Activated CD8-positive, alpha-beta memory T cell treated with anti-CD3 and anti-CD28 coated beads for 36 hours (primary cell): ENCODE data around the gene PLCB1. TPM values are rescaled to one million over a fixed set of nuclear protein-coding genes. Genes with fewer than 3 reads are reported as not detected.

Source experiments
- CTCF ChIA-PET: fragments of 350-600 bp; sonication (Branson Sonifier 250); formaldehyde crosslinking; loops from one replicate; lab custom pipeline; 2021; ENCODE audit warnings: antibody characterized with exemption; lab: Charles Lee
- POLR2A ChIA-PET: fragments of 350-600 bp; sonication (Branson Sonifier 250); formaldehyde crosslinking; loops from one replicate; lab custom pipeline; 2021; ENCODE audit warnings: antibody characterized with exemption; lab: Charles Lee
- total RNA-seq, 2 experiments: library from RNA; stranded (reverse); gene quantifications; one replicate each; pipeline ENCODE4 v1.2.3, GENCODE V29; 2021

The PLCB1 gene
- total RNA-seq, 2 experiments from 2014 or later: 9.8 to 12.8 TPM

DNA sequence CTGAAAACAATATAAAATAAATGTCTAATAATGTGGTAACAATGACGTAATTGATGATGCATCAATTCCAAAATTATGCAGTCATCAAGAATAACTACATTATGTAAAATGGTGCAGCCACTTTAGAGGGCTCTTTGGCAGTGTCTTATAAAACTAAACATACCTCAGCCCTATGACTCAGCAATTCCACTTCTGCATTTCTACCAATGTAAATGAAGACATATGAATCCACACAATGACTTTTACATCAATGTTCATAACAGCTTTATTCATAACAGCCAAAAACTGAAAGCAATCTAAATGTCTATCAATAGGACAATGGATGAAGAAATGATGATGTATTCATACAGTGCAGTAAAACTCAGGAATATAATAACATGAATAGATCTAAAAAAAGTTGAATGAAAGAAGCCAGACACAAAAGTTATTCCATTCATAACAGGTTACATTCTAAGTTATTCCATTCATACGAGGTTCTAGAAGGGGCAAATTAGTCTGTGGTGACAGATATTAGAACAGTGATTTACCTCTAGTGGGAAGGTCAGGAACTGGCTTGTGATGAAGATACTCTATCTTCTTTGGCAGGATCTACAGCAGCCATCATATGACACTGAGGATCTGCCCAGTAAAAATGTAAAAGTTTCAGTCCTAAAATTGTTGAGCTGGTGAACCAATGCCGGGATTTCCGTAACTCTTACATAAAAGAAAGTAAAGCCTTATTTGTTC is 396.1 kb downstream of the PLCB1 start:
- POLR2A ChIA-PET: no interaction called here
- CTCF ChIA-PET: no interaction called here

- ChIA-PET POLR2A (no interaction called here), CTCF (no interaction called here)
Measured at GRCh38 chr20:8530022-8530421, 398.0 kb downstream of the PLCB1 start.

DNA sequence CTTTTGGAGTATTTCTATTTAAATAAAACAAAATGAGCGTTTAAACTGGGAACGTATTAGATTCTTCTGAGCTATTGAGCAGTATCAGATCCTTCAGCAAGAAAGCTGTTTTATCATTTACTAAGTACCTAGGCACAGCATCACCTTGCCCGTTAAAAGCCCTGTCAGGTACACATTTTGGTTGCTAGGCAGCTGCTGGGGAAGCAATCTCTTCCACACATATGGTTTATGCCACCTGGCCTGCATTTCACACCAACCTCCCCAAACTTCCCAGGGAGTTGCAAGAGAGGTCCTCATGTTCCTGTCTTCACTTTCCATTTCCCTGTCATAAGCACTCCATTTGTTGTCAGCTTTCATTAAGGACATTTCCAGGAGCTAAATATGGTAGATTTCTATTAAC is 400.1 kb downstream of the PLCB1 start:
- POLR2A ChIA-PET: no interaction called here
- CTCF ChIA-PET: no interaction called here

DNA sequence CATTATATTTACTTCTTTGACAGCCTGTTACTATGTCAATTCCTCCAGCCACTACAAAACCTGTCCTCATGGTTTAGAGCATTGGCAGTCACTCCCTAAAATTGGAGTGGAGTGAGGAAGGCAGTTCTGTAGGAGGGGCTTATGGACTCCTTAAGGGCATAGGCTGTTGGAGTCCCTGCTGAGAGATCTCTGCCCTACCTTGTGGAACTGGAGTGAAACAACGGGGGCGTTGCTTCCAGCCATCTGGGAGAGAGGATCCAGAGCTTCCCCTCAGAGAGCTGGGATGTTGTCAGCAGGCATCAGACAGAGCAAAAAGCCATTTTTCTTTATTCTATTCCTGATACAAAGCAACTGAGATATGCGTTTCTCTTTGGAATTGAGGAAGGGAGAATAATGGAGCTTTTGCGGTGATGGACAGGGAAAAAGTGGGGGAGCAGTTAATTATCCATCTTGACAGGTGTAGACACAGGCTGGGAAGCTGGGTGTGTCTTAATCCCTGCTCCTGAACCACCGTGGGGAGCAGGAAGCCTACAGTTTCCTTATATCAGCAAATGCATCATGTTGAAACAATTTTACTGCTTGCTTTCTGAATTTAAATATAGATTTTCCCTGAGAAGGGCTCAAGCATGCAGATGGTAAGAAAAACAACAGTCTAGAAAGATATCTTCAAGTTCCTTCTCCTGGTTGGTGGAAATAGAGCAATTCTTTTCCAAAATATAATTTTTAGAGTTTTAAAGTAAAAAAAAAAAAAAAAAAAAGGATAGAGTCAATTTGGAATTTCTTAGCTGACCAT is 402.5 kb downstream of the PLCB1 start:
- CTCF ChIA-PET: interaction anchor here (0.6 kb wide), 1 partner anchor 122 kb away, joined by 3 read pairs; no protein-coding TSS in a partner anchor
- POLR2A ChIA-PET: no interaction called here

GRCh38 chr20:8535403-8536261 is 403.6 kb downstream of the PLCB1 start:
- POLR2A ChIA-PET: no interaction called here
- CTCF ChIA-PET: no interaction called here

- POLR2A ChIA-PET: no interaction called here
- CTCF ChIA-PET: no interaction called here
Measured at GRCh38 chr20:8536262-8536618, 404.2 kb downstream of the PLCB1 start.

DNA sequence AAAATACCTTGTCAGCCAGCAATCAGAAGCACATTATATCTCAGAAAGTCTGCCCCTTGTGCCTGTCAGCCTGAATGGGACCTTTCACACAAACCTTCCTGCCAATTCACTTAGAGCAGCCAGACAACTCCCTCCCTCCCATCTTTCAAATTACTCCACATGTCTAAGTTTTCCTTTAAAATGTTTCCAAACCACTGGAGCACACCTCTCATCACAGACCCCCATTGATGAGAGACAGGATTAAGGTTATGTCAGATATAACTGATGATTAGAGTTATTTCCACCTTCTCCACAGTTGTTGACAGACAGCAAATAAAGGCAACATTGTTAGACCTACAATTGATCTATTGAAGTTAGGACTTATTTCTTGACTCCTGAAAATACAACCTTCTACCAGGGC is 408.4 kb downstream of the PLCB1 start:
- ChIA-PET POLR2A (no interaction called here), CTCF (no interaction called here)

- ChIA-PET CTCF (no interaction called here), POLR2A (no interaction called here)
Measured at GRCh38 chr20:8542110-8542486, 410.0 kb downstream of the PLCB1 start.

DNA sequence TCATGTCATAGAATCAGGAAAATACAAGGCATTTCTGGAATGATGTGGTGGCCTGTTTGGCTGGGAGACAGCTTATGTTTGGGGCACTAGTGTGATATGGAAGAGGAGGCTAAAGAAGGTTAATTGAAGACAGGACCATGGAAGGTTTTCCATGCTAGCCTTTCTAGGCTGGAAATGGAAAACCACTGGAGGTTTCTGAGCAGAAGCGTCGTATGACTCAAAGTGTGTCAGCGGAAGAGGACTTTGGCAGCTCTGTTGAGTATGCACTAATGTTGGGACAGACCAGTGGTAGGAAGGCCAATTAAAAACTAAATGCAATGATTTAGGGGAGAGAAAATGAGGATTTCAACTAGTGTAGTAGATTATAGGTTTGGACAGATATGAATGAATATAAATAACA is 413.1 kb downstream of the PLCB1 start:
- ChIA-PET POLR2A (no interaction called here), CTCF (no interaction called here)

DNA sequence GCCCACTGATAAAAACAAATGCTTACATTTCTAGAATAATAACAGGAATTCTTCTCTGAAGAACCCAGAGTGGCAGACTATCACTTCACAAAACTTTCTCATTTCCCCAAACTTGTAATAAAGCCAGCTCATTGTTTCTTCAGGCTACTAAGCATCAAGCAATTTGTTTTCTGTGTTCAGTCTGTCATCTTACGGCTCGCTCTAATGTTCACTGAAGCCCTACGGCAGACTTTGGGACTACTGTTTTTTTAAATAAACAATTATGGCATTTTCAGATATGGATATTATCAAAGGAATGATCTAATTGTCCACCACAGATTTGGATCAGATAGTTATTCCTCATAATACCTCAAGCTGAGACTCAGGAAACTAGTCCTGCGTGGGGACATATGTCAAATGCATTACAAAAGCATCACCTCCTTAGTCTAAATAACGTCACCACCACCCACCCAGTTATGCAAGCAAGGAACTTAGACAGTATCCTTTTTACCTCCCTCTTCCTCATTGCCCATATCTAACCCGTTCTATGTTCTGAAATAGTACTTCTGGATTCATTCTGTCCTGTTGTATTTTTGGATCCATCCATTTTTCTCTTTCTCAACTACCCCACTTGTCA is 415.1 kb downstream of the PLCB1 start:
- POLR2A ChIA-PET: no interaction called here
- CTCF ChIA-PET: no interaction called here

DNA sequence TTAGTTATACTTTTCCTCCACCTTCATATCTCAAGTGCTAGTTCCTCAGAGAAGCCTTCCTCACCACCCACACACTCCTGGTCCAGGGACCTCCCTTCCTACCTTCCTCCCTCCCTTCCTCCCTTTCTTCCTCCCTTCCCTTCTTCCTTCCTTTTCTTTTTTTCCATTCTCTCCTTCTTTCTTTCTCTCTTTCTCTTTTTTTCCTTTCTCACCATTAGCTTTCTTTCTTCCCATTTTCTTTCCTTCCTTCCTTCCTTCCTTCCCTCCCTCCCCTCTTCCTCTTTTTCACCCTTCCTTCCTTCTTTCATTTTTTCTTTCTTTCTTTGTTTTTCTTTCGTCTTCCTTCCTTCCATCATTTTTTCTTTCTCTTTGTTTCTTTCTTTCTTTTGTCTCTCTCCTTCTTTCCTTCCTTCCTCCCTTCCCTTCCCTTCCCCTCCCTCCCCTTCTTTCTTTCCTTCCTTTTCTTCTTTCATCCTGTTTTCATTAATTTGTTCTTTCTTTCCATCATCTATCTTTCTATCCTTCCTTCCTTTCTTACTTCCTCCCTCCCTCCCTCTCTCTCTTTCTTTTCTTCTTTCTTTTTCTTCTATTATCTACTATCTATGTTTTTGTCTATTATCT is 416.0 kb downstream of the PLCB1 start:
- ChIA-PET POLR2A (no interaction called here), CTCF (no interaction called here)

- POLR2A ChIA-PET: no interaction called here
- CTCF ChIA-PET: no interaction called here
Measured at GRCh38 chr20:8549192-8549591, 417.1 kb downstream of the PLCB1 start.

GRCh38 chr20:8557711-8558110 is 425.6 kb downstream of the PLCB1 start:
- CTCF ChIA-PET: no interaction called here
- POLR2A ChIA-PET: no interaction called here

DNA sequence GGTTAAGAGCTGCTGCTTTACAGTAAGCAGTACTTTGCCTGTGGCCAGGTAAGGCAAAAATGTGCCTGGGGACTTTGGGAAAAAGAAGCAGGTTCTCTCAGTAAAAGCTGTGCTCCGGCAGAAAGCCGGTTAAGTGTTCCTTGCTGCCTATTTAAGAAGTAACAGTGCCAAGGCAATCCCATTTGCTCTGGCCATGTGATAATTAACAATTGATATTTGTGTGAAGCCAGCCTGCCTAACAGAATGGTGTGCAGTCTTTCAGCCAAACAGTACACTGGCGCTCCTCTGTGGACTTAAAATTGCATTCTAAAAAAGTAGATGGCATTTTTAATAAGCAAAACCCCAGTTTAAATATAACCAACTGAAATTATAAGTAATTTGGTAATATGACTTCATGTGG is 430.3 kb downstream of the PLCB1 start:
- ChIA-PET CTCF (no interaction called here), POLR2A (no interaction called here)

DNA sequence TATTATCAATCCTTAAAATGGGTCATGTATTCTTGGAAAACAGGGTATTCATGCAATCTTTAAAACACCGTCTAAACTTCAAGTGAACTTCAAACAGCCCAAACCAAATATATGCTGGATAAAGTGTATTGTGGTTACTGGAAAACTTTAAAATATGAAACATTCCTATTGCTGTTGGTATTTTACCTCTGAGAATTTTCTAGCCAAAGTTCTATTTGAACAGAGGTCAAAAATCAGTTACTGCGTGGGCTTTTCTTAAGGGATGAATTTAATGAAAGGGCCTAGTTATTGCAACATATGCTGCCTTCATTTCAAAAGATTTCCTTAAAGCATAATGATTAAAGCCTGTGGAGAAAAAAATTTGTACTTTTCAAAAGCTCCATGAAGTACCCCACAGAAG is 436.0 kb downstream of the PLCB1 start:
- CTCF ChIA-PET: no interaction called here
- POLR2A ChIA-PET: no interaction called here

GRCh38 chr20:8569766-8570165 is 437.7 kb downstream of the PLCB1 start:
- ChIA-PET POLR2A (no interaction called here), CTCF (no interaction called here)

DNA sequence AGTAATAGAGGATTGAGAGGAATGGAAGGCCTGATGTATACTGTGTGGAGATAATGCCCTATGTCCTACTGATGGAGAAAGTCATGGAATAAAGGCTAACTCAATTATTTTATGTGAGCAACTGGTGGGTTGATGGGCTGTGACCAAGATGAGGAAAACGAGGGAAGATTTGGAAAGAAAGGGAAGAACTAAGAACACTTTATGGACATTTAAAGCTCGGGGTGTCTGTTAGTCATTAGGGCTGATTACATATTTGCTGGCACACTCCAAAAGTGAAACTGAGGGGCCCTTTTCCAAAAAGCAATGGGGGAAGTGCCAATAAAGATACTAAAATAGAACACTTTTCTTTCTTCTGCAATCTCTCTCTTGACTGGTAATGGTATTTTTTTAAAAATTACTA is 439.5 kb downstream of the PLCB1 start:
- CTCF ChIA-PET: no interaction called here

GRCh38 chr20:8573686-8574085 is 441.6 kb downstream of the PLCB1 start:
- ChIA-PET CTCF (no interaction called here), POLR2A (no interaction called here)

More for the DNA sequence above, 439.5 kb downstream of the PLCB1 start:
- POLR2A ChIA-PET: no interaction called here

DNA sequence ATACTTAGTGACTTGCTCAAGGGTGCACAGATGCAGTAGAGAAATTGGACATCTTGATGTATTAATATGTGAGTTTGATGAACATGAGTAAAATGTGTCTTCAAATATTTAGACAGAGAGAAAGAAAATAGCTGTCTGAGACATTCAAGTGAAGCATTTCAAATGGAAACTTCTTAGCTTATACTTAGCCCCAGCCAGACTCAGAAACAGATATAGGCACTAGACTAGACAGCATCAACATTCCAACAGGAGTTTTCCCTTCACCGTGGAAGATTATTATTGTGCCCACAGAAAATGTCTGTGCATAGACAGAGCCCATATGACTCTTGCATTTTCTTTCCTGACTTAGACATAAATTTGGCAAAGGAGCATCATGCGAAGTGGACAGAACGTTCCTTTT is 443.0 kb downstream of the PLCB1 start:
- ChIA-PET POLR2A (no interaction called here), CTCF (no interaction called here)
